Left lobe of liver (tissue), 2 donors: ENCODE data around the gene KCNK3. TPM values are rescaled to one million over a fixed set of nuclear protein-coding genes. Genes with fewer than 3 reads are reported as not detected.
"Not testable (repeated sequence)": the region's sequence is repeated elsewhere in the genome, so short reads cannot be mapped to it uniquely, and the experiment has no call there.

Source experiments
- ATAC-seq: fragments of 200-7000 bp; cut with Tn5 transposase; one replicate; pipeline ENCODE4 v1.9.1; 2020; ENCODE audit warnings: mild to moderate bottlenecking, moderate library complexity
- DNase-seq: peaks from one replicate; pipeline ENCODE4 v3.0.0-alpha.2; 2020; ENCODE audit warnings: low spot score
- total RNA-seq: library from RNA; stranded (reverse); gene quantifications from one replicate; pipeline ENCODE4 v1.2.1, GENCODE V29; 2021
- donor health status: DM: no; HTN: no; CAD: no; lungs with moderate emphysema.
- donor health status: DM: no; HTN: yes; CAD: no.

Gene KCNK3
- total RNA-seq, 1 donor from 2014 or later: 0.43 TPM

DNA sequence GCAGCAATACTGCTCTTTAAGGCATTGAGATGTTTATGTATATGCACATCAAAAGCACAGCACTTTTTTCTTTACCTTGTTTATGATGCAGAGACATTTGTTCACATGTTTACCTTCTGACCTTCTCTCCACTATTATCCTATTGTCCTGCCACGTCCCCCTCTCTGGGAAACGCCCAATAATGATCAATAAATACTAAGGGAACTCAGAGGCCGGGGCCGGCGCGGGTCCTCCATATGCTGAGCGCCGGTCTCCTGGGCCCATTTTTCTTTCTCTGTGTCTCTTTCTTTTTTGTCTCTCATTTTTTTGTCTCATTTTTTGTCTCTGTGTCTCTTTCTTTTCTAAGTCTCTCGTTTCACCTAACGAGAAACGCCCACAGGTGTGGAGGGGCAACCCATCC lies 57.9 kb downstream of the KCNK3 start:
- ATAC-seq, DNase-seq: not testable (repeated sequence)

DNA sequence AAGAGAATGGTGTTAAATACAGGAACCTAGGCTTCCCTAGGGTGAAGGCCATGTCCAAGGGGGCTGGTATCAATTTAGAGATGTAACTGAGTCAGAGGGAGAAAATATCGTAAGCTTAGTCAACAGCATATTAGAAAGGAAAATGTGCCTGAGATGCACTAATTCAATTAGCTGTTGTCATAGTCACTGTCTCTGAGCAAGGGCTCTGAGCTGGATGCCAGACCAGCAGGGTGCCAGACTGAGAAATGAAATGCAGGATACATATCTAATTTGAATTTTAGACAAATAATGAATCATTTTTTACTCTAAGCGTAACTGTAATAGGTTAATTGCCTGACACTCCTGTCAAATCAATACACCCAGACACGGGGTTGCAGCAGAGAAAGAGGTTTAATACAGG lies 60.1 kb downstream of the KCNK3 start:
- ATAC-seq (no peak), DNase-seq (no peak)

DNA sequence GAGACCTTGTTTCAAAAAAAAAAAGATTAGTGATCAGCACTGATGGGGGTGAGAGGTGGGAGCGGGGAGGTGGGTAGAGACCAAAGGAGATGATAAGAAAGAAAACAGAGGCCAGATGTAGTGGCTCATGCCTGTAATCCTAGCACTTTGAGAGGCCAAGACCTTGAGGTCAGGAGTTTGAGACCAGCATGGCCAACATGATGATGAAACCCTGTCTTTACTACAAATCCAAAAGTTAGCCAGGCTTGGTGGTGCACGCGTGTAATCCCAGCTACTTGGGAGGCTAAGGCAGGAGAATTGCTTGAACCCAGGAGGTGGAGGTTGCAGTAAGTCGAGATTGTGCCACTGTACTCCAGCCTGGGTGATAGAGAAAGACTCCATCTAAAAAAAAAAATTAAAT lies 62.0 kb downstream of the KCNK3 start:
- ATAC-seq (no peak), DNase-seq (no peak)

DNA sequence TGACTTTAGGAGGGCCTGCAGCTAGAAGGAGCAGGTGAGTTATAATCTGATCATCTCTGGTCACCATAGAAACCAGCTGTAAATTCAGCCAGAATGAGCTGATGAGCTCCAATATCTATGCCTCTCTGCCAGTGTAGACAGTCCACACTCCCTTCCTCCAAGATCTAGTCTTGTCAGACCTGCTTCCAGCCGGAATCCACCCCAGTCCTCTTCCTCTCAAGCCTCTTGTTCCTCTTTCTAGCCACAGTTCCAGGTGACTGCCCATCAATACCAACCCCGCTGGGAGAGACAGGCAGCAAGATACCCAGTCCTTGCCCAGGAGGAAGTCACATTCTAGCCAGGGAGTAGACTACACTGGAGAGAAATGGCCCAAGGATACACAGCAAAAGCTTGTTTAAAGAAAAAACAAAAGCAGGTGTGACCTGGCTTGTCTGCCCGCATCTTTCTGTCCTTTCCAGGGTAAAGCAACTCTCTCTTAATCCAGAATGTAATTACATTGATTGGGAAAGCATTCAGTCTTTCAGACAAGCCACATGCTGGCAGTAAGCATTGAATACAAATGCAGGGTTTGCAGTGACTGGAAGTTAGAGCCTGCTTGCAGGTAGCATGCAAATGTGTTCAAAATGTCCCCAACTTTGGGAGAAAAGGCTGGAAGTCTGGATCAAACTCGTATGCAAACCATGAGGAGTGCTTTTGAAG lies 62.6 kb downstream of the KCNK3 start:
- no peak for ATAC-seq
- no peak for DNase-seq

DNA sequence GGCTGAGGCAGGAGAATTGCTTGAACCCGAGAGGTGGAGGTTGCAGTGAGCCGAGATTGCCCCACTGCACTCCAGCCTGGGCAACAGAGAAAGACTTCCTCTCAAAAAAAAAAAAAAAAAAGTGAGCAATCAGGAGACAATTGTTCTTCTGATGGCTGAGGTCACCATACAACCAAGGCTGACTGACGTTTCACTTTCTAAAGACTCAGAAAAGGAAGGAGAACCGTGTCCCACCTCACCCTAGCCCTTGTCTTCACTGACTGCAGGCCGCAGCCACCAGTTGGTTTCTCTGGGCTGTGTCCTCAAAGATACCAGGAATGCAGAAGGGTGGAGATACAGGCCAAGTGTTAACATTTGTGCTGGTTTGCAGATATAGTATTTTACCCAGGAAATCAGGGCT lies 63.8 kb downstream of the KCNK3 start:
- peak; percentile 31 for ATAC-seq
- DNase-seq: no peak

DNA sequence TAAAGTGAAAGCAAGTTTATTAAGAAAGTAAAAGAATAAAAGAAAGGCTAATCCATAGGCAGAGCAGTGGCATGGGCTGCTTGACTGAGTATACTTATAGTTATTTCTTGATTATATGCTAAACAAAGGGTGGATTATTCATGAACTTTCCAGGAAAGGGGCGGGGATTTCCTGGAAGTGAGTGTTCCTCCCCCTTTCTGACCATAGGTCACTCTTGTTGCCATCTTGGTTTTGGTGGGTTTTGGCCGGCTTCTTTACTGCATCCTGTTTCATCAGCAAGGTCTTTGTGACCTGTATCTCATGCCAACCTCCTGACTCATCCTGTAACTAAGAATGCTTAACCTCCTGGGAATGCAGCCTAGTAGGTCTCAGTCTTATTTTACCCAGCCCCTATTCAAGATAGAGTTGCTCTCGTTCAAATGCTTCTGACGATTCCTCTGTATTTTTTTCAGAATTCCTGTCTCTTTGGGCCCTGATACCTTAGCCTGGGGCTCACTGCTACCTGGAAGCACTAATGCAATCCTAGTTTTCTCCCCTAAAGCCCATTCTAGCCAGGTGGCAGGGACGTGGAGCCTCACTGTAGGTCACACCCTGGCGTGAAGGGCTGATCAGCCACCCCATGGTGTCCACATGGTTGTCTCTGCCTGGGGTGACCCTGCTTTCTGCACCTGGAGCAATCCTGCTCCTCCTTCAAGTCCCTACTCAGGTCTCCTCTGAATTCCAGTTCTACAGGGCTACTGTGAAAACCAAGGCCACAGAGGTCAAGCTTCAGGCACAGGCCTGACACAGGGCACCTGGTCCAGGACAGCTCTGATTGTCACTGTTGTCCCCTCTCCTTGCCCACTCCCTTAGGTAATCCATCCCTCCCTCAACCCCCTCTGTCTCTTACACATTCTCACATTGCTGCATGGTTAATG lies 65.6 kb downstream of the KCNK3 start:
- DNase-seq: no peak
- peak; percentile 16 for ATAC-seq

DNA sequence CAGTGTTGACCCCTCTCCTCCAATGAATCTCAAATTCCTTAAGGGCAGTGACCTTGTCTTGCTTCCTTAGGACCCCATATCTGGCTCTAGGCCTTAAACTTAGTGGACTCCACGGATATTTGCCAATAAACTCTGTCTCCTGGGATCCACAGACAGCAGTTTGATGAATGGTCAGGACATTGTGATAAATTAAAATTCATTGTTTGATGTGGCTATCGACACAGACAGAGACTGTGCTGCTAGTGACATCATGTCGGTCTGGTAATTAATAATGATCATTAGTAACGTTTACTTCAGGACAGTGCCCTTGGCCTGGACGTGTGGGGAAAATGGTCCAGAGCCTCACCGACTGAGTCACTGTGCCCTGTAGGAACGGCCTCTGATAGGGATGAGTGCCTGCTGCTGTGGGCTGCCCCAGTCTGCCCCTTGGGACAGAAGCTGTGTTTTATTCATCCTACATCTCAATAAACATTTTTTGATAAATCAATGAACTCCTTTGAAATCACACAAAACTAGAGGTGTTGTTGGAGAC lies 66.3 kb downstream of the KCNK3 start:
- no peak for DNase-seq
- no peak for ATAC-seq

DNA sequence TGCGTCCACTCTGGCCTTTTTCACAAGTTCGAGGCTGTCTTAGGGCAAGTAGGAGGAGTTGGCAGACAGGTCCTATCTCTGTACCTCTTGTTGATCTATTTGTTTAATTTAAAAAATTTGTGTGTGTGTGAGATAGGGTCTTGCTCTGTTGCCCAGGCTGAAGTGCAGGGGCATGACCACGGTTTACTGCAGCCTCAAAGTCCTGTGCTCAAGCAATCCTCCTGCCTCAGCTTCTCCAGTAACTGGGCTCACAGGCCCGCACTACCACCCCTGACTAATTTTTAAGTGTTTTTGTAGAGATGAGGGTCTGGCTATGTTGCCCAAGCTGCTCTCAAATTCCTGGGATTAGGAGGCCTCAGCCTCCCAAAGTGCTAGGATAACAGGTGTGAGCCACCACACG lies 67.3 kb downstream of the KCNK3 start:
- no peak for ATAC-seq
- no peak for DNase-seq

DNA sequence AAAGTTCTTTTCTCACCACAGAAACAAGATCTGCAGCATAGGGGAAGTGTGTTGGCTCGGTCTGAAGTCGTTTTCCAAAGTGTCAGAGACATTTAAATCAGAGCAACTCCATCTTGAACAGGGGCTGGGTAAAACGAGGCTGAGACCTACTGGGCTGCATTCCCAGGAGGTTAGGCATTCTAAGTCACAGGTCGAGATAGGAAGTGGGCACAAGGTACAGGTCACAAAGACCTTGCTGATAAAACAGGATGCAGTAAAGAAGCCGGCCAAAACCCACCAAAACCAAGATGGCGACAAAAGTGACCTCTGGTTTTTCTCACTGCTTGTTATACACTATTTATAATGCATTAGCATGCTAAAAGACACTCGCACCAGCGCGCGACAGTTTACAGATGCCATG lies 68.5 kb downstream of the KCNK3 start:
- not testable (repeated sequence) for DNase-seq, ATAC-seq

DNA sequence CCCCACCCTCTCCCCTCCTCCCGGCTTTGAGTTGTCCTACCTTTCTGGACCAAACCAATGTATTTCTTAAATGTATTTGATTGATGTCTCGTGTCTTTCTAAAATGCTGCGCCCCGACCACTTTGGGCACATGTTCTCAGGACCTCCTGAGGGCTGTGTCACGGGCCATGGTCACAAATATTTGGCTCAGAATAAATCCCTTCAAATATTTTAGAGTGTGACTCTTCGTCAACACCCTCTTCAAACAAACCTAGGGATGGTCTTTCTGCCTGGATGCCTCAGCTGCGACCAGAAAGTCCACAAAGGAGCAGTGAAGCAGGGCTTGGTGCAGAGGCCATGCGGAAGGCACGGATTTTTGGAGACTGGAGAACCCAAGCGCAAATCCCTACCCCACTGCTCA lies 70.5 kb downstream of the KCNK3 start:
- no peak for DNase-seq
- no peak for ATAC-seq

DNA sequence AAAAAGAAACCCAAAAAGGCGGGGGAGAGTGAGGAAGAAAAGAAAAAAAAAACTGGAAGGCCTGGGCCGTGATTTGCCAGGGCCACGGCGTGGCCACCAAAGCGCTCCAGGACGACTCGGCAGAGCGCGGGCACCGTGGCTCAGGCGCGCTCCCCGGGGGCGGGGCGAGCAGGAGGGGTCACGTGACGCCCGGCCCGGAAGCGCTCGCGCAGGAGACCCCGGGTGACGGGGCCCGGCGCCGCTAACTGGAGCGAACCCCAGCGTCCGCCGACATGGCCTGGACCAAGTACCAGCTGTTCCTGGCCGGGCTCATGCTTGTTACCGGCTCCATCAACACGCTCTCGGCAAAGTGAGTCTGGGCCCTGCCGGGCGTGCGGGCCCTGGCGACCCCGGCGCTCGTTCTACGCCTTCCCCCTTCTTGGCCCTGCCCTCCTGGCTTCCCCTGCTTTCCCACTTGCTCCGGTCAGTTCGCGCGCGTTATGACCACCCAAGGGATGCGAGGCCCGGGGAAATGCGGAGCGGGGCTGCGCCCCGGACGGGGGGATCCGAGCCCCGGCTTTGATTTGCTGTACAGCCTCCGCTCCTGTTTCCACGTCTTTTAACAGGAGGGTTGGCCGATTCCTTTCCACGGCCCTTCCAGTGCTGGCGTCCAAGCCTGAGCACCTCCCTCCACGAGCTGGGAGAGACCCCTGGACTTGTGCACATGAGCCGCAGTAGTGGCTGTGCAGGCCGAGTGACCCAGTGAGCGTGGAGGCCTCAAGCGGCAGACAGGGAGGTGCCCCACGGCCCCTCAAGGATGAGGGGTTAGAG lies 71.8 kb downstream of the KCNK3 start, which contains the start of gene SLC35F6:
Gene SLC35F6 (plus strand): TSS at position 207 of the 810 bp plus-strand sequence. CDS start 66 bp downstream, at position 273.
- peak; percentile 81 for DNase-seq
- peak; percentile 90 for ATAC-seq

DNA sequence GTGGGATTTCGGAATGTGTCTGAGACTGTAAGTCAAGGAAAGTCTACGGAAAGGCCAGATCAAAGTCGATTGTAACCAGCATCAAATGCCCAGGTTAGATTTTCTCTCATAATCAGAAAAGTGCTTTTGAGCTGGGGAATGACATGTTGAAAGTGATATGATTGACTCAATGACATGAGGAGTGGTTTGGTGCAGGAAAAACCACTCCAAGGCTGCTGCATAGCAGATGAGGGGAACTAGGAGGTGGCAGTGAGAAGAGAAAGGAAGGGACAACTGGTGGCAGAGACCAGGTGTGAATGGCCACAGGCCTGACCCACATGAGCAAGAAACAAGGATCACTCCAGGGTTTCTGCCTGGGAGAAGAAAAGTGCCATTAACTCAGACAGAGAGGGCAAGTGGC lies 72.4 kb downstream of the KCNK3 start:
- no peak for DNase-seq
- no peak for ATAC-seq

DNA sequence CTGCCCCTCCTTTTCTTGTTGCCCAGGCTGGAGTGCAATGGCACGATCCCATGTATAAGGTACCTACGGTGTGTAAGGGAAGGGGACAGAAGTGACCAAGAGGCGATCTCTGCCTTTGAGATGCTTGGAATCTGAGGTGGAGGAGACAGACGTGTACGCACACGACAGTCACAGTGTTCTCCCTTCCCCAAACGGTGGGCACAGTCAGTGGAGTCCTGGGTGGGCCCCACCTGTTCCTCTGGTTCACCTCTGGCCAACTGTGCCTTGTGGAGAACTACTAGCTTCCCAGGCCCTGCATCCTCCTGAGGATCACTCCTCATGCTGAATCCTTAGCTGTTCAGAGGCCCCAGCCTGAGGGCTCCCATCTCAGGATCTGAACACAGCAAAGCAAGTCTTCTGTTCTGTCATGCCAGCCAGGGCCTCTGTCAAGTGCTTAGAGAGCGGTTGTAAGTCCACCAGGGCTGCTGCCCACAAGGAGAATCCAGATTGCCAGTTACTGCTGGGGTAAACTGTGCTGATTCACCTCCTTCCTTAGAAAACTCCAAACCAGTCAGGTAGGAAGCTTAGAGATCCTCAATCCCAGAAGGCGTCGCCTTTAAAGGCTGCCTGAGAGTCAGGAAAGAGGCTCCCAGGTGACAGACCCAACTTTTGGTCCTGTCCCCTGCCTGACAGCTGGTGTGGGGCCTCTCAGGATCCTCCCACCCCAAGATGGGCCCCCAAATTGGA lies 73.1 kb downstream of the KCNK3 start:
- DNase-seq (no peak), ATAC-seq (no peak)

DNA sequence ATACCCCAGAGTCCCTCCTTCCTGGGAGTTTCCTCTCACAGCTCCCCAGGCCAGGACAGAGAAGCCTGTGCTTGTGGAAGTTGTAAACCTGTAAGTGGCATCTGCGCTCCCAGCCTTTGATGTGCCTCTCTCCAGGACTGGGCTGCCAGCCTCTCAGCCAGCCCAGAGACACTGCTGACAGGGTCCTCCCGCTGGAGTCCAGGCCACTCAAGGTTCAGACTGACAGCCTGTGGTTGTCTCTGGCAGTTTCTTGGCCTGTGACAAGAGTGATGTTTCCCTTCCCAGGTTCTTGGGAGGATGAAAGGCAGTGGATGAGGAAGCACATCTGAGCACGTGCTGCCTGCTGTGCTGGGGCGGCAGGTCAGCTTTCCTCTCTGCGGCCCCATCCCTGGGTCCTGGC lies 74.6 kb downstream of the KCNK3 start:
- no peak for DNase-seq
- no peak for ATAC-seq

DNA sequence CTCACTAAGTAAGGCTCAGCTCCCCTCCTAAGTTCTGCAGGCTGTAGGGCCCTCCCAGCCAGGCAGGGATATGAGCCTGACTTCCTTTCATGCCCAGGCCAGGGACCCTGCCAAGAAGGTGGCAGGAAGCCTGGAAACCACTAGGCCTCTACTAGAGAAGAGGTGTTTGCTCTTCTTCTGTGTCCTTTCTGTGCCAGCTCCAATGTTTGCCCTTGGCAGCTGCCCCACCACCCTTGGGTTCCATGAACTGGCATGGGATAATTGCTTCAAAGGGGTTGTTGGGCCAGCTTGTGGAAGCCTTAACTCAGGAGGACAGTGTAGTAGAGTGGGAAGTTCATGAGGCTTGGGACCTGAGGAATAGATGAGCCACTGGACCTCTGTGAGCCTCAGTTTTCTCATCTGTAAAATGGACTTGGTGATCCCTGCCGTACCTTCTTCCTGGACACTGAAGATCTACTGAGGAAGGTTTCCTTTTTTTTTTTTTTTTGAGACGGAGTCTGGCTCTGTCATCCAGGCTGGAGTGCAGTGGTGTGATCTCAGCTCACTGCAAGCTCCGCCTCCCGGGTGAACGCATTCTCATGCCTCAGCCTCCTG lies 75.5 kb downstream of the KCNK3 start:
- peak; percentile 86 for DNase-seq
- ATAC-seq: peak; percentile 58

DNA sequence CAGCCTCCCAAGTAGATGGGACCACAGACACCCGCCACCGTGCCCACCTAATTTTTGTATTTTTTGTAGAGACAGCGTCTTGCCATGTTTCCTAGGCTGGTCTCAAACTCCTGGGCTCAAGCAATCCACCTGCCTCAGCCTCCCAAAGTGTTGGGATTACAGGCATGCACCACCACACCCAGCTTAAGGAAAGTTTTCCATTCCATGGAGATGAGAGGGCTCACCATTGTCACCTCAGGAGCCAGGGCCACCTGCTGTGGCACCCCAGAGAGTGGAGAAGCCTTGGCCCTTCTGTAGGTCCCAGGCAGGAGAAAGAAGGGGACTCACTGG lies 76.2 kb downstream of the KCNK3 start:
- ATAC-seq (no peak), DNase-seq (no peak)

DNA sequence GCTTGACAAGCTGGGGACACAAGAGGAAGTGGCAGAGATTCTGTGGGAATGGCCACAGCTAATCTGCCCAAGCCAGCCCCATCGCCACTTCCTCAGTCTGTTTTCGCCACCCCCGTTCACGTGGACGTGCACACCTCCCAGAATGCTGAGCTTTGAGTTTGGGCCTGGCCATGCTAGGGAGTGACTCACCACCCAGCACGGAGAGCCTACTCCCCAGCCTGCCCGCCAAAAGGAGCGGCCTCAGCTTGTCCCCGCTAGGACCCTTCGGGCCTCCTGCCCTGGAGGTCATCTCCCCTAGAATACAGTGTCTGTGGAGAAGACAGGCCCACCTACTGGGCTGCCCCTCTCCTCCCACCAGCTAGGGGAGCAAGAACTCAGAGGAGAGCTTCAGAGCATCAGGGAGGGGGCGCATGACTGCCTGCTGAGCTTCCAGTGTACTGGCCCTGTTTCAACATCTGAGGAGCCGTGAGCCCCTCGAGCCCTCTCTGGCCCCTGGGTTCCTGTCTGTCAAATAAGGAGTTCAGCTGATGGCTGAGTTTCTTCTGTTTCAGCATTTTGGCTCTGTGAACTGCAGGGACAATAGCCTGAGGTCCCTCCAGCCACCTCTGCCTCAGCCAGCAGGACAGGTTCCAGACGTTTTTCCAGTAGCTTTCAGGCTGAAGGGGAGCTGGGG lies 76.7 kb downstream of the KCNK3 start:
- DNase-seq (peak; percentile 57), ATAC-seq (peak; percentile 4)

DNA sequence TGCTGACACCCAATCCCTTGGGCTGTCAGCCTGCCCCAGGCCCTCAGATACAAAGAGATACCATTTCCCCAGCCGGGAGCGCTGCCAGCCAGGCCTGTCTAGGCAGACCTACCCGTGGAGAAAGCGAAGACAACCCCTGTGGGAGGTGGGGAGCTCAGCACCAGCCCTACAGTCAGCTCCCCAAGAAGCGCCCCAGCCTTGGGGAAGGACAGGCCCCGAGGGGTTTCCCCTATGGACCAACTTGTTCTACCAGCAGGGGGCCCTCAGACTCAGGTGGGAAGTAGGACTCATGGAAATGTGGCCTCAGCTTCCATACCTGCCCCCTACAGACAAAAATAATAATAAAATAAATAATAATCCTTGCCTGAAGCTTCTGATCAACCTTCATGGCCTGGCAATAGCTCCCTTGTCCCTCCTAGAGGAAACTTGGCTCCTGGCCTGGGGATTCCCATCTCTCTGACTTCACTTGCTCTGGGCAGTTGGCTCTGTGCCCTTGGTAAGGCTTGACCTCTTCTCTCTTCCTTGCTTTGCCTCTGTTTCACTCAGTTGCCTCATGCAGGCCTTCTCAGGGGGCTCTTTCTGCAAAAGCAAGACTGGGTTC lies 78.6 kb downstream of the KCNK3 start:
- DNase-seq: peak; percentile 89
- ATAC-seq: peak; percentile 46
